NB4 (cell line): ENCODE measurements around the gene UBXN1.

Source experiments
- CTCF ChIP-seq: IDR thresholded peaks from one replicate; pipeline ENCODE4 v1.5.1; 2012; ENCODE audit warnings: low read depth, low read length
- MAX ChIP-seq: IDR thresholded peaks from 2 replicates; pipeline ENCODE4 v1.6.1; 2011; ENCODE audit warnings: low read depth, low read length
- MYC ChIP-seq: IDR thresholded peaks from 2 replicates; pipeline ENCODE4 v1.6.1; 2011; ENCODE audit warnings: low read depth, low read length
- POLR2A ChIP-seq: IDR thresholded peaks from 2 replicates; pipeline ENCODE4 v1.6.1; 2011; ENCODE audit warnings: mild to moderate bottlenecking; ENCODE audit not compliant: insufficient read length; ENCODE audit errors: extremely low read depth

GRCh38 chr11:62656796-62657429, 22.0 kb downstream of the UBXN1 start:
- TF ChIP-seq CTCF (no peak), POLR2A (no peak), MAX (no peak), MYC (no peak)
